ENCODE data around the gene STXBP6. TPM values are rescaled to one million over a fixed set of nuclear protein-coding genes. Genes with fewer than 3 reads are reported as not detected.

Gene STXBP6
- total and polyA plus RNA-seq, 10 of the 15 experiments (the other 5 are each of a cell fraction or from before 2014, with no cell fraction given) = 1.2 to 47.3 (median 1.9) TPM

GRCh38 chr14:24978862-24979724 lies 70.9 kb downstream of the STXBP6 start (continued):
- TF ChIP-seq, protein P1, sequence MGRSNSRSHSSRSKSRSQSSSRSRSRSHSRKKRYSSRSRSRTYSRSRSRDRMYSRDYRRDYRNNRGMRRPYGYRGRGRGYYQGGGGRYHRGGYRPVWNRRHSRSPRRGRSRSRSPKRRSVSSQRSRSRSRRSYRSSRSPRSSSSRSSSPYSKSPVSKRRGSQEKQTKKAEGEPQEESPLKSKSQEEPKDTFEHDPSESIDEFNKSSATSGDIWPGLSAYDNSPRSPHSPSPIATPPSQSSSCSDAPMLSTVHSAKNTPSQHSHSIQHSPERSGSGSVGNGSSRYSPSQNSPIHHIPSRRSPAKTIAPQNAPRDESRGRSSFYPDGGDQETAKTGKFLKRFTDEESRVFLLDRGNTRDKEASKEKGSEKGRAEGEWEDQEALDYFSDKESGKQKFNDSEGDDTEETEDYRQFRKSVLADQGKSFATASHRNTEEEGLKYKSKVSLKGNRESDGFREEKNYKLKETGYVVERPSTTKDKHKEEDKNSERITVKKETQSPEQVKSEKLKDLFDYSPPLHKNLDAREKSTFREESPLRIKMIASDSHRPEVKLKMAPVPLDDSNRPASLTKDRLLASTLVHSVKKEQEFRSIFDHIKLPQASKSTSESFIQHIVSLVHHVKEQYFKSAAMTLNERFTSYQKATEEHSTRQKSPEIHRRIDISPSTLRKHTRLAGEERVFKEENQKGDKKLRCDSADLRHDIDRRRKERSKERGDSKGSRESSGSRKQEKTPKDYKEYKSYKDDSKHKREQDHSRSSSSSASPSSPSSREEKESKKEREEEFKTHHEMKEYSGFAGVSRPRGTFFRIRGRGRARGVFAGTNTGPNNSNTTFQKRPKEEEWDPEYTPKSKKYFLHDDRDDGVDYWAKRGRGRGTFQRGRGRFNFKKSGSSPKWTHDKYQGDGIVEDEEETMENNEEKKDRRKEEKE (IDR thresholded peaks at IDR 0.05) = no peak
- TF ChIP-seq, protein P2, sequence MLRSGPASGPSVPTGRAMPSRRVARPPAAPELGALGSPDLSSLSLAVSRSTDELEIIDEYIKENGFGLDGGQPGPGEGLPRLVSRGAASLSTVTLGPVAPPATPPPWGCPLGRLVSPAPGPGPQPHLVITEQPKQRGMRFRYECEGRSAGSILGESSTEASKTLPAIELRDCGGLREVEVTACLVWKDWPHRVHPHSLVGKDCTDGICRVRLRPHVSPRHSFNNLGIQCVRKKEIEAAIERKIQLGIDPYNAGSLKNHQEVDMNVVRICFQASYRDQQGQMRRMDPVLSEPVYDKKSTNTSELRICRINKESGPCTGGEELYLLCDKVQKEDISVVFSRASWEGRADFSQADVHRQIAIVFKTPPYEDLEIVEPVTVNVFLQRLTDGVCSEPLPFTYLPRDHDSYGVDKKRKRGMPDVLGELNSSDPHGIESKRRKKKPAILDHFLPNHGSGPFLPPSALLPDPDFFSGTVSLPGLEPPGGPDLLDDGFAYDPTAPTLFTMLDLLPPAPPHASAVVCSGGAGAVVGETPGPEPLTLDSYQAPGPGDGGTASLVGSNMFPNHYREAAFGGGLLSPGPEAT (IDR thresholded peaks at IDR 0.05; ENCODE audit: low read depth) = peak; percentile 50; the same call in 1 of the 2 replicates
- TF ChIP-seq PAX8 (IDR thresholded peaks at IDR 0.05) = no peak
- no peak for TF ChIP-seq ZBTB40 (IDR thresholded peaks at IDR 0.05; ENCODE audit: borderline replicate concordance)
- TF ChIP-seq USF2 (IDR thresholded peaks at IDR 0.05; ENCODE audit: borderline replicate concordance, low read depth, low read length) = no peak
- TF ChIP-seq NBN (IDR thresholded peaks at IDR 0.05) = peak; percentile 52; the same call in 1 of the 2 replicates
- TF ChIP-seq SMC3 (IDR thresholded peaks at IDR 0.05; ENCODE audit: borderline replicate concordance, low read length) = no peak
- TF ChIP-seq BHLHE40 (IDR thresholded peaks at IDR 0.05; ENCODE audit: borderline replicate concordance in 1 of 2, low read depth in 2 of 2, low read length in 1 of 2) = peak; percentile 7 to 28; a peak in 2 of 4 replicates
- TF ChIP-seq BMI1 (IDR thresholded peaks at IDR 0.05; ENCODE audit: borderline replicate concordance) = peak; percentile 58; the same call in 1 of the 2 replicates
- TF ChIP-seq BCL11A (IDR thresholded peaks at IDR 0.05; ENCODE audit: low read depth, low read length) = peak; percentile 66
- no peak for TF ChIP-seq CBFB (IDR thresholded peaks at IDR 0.05; ENCODE audit: low read depth)
- peak; percentile 18; the same call in 1 of the 2 replicates for TF ChIP-seq RUNX3 (IDR thresholded peaks at IDR 0.05; ENCODE audit: low read length)
- peak; percentile 14 to 55; a peak in 2 of 4 replicates for TF ChIP-seq IKZF2 (IDR thresholded peaks at IDR 0.05)
- TF ChIP-seq, protein P3, sequence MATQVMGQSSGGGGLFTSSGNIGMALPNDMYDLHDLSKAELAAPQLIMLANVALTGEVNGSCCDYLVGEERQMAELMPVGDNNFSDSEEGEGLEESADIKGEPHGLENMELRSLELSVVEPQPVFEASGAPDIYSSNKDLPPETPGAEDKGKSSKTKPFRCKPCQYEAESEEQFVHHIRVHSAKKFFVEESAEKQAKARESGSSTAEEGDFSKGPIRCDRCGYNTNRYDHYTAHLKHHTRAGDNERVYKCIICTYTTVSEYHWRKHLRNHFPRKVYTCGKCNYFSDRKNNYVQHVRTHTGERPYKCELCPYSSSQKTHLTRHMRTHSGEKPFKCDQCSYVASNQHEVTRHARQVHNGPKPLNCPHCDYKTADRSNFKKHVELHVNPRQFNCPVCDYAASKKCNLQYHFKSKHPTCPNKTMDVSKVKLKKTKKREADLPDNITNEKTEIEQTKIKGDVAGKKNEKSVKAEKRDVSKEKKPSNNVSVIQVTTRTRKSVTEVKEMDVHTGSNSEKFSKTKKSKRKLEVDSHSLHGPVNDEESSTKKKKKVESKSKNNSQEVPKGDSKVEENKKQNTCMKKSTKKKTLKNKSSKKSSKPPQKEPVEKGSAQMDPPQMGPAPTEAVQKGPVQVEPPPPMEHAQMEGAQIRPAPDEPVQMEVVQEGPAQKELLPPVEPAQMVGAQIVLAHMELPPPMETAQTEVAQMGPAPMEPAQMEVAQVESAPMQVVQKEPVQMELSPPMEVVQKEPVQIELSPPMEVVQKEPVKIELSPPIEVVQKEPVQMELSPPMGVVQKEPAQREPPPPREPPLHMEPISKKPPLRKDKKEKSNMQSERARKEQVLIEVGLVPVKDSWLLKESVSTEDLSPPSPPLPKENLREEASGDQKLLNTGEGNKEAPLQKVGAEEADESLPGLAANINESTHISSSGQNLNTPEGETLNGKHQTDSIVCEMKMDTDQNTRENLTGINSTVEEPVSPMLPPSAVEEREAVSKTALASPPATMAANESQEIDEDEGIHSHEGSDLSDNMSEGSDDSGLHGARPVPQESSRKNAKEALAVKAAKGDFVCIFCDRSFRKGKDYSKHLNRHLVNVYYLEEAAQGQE (IDR thresholded peaks at IDR 0.05; ENCODE audit: low read depth, low read length) = no peak
- 0 out of 2 replicates have a peak, but pooled peaks have one; percentile 22 for TF ChIP-seq CHD2 (IDR thresholded peaks at IDR 0.05; ENCODE audit: borderline replicate concordance, low read depth, low read length)
